Mammary epithelial cell (primary cell): Measurements from ENCODE around the gene CNOT9.

Source experiments
- CTCF ChIP-seq, 2 donors: IDR thresholded peaks in 1 of 2; conservative IDR thresholded peaks in 1 of 2; 2 replicates each; pipeline ENCODE4 v1.5.1; 2011 to 2012; ENCODE audit warnings: inconsistent platforms in 2 of 2, low read length in 2 of 2, mild to moderate bottlenecking in 2 of 2, control low read depth in 1 of 2, low read depth in 1 of 2; ENCODE audit not compliant: insufficient read depth in 1 of 2; ENCODE audit errors: extremely low read depth in 1 of 2
- EZH2 ChIP-seq: IDR thresholded peaks from 2 replicates; pipeline ENCODE4 v1.6.1; 2012; ENCODE audit warnings: low read length, inconsistent platforms, borderline replicate concordance

GRCh38 chr2:218540015-218540414 is 28.6 kb upstream of the CNOT9 start:
- TF ChIP-seq CTCF (conservative IDR thresholded peaks at IDR 0.05 in 1 of 2, IDR thresholded peaks at IDR 0.05 in 1 of 2; ENCODE audit: extremely low read depth in 1 of 2, insufficient read depth in 1 of 2, low read depth in 1 of 2, low read length in 2 of 2) (no peak), EZH2 (no peak)
